HG02623 (cell line): ENCODE data around the gene TECPR2.
"Not testable (repeated sequence)": the region's sequence is repeated elsewhere in the genome, so short reads cannot be mapped to it uniquely, and the experiment has no call there.

Experiments used
- ATAC-seq: cut with Tn5 transposase; IDR thresholded peaks from one replicate; pipeline ENCODE4 v1.9.1; 2021; ENCODE audit warnings: moderate library complexity; ENCODE audit not compliant: unreplicated experiment

Gene TECPR2

DNA sequence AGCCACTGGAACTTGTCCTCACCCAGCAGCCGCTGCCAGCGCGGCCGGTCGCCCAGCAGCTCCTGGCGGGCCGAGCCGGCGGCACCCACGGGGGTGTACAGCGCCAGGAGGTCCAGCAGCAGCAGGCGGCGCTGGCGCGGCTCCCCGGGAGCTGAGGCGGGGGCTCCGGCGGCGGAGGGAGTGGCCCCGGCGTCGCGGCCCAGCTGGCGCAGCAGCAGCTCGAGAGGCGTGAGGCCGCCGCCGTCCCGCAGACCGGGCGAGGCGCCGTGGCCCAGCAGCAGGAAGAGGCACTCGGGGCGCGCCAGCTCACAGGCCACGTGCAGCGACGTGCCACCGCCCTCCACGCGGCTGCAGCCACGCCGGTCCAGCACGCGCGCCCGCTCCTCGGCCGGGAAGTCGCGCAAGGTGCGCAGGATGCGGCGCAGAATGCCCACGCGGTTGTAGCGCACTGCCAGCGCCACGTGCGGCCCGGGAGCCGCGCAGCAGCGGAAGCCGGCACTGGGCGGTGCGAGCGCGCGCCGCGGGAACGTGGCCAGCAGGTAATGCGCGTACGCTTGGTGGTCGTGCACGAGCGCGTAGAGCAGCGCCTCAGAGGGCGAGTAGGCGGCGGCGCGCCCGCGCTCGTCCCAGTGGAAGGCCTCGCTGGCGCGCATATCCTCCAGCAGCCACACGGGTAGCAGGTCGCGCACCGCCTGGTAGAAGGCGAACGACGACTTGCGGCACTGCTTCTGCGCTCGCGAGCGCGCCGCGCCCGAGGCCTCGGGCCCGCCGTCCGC lies 144.5 kb downstream of the TECPR2 start:
- ATAC-seq = no peak

DNA sequence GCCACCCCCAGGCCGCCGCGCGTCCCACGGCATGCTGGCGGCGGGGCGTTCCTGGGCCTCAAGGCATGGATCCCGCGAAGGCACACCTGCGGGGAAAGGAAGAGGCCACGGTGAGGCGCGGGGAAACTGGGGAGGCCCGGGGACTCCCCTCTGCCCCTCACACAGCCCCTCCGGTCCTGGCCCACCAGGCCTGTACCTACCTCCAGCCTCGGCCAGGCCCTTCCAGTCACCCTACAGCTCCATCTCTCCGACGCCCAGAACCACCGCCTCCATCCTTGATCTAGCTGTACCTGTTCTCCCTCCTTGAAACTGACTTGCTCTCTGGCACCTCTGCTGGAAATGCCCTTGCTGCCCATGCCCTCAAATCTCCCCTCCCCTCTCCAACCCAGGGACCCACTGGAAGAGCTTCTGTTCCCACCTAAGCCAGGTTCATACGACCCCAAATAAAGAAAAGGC lies 145.1 kb downstream of the TECPR2 start:
- no peak for ATAC-seq

DNA sequence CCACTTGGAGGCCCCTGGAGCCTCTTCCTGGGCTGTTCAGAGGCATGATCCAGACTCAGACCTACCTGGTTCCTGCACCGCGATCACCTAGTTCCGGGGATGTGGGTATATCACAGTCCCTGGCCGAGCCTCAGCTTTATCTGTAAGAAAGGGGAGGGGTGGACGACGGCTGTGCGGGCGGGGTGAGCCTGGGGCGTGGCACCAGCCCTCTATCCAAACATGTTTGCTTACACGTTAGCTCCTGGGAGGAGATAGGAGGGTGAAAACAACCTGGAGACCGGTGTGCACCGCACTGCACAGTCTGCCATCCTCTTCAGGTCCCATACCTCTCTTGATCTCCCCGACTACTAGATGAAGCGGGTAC lies 145.7 kb downstream of the TECPR2 start:
- ATAC-seq = no peak

DNA sequence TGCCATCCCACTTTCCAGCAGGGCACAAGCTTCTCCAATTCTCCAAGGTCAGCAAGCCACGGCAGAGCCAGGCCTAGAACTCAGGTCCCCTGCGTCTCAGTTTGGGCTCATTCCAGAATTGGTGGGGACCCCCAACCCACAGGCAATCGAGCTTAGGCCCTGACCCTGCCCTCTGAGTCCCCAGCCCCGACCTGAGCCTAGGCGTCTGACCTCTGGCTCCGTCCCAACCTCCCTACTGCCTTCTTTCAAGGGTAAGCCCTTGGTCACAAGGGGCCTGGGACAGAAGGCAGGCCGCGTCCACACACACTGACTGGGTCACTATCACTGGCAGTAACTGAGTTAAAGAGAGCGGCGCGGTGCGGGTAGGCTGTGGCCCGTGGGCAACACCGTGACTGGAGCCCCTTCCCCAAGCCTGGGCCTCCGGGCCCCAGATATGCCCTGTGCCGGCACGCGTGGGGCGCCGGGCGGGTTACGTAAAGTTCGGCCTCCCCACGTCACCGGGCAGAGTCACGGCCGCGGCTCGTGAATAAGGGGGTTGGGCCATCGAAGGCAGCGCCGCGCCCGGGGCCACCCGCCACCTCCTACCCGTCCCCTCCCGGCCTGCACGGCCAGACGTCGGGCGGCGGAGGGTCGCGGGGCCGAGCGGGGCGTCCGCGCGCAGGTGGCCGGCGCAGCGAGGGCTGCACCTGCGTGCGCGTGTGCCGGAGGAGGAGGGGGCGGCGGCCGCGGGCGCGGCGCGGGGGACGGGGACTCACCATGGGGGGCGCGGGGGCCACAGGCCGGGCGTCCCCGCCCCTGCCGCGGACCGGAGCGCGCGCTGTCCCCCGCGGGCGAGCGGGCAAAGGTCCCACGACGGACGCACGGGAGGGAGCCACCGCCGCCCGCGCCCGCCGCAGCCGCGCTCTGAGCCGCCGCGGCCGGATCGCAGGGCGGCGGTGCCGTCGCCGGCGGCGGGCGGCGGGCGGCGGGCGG lies 146.3 kb downstream of the TECPR2 start:
- peak; percentile 3 for ATAC-seq

DNA sequence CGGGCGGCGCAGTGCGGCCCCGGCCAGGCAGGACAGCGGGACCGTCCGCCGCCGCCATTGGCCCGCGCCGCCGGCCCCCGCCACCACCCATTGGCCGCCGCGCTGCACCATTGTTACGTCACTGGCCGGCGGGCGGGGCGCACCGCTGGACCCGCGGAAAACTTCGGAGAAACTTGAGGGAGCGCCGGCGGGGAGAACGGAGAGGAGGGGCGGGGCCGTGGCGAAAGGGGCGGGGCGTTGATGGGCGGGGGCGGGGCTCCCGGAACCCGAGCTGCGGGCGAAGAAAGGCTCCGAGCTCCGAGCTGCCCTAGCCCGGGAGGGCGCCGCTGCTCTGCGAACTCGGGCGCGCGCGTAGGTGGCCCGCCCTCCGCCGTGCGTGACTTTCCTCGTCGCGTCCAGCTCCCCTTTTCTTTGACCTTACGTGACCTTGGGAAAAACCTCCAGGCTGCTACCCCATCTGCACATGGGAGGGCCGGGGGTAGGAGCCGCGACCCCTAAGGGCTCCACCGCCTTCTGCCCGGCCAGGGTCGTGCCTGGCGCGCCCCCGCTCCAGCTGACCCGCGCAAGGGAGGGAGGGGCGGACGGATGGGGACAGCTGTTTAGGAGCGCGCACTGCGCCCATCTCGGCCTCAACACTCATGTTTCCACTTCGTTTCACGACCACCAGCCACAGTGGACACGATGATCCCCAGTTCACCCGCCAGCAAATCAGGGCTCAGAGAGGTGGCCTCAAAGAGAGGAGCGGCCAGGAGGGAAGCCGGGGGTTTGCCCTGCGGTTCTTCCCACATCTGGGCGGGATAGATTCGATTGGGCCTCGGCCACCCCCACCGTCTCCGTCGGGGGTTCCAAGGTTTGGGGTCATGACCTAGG lies 147.2 kb downstream of the TECPR2 start, which contains the start of gene ANKRD9:
ANKRD9 (minus strand) TSS at position 31 of the 870 bp plus-strand sequence. CDS start 1,887 bp downstream, outside the sequence.
- ATAC-seq = peak; percentile 76

DNA sequence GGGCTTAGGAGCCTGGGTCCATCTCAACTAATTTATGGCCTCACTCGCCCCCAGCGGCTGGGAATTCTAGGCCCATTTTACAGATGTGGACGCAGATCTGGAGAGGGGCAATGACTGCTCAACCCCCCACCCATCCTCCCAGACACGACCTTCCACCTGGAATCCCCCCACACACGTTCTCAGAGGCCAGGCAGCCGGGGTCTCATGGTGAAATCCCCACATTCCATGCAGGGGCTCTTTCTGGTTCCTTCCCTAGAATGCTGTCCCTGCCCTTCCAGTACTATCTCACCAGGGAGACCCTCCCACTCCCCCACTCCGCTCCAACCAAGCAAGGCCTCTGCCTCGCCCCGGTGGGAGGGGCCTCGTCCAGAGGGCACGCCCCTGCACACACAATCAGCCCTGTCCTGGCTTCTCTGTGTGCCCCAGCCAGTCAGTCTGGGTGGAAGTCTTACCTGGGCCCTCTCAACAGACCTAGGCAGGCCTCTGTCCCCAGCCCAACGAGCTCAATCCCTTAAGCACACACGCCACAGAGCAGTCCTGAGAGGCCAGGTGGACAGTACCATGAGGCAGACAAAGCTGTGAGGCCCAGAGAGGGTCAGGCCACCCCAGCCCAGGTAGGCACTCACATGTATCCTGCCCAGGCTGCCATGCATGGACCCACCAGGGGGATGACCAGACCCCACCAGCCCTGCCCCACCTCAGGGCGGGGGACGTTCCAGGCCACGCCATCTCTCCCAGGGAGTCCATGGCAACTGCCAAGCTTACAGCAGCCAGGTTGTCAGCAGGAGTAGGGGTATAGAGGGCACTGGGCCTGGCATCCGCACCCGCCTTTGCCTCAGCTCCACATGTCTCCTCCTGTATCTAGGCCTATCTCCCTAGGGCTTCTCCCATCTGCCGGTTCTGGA lies 148.1 kb downstream of the TECPR2 start:
- ATAC-seq = no peak

DNA sequence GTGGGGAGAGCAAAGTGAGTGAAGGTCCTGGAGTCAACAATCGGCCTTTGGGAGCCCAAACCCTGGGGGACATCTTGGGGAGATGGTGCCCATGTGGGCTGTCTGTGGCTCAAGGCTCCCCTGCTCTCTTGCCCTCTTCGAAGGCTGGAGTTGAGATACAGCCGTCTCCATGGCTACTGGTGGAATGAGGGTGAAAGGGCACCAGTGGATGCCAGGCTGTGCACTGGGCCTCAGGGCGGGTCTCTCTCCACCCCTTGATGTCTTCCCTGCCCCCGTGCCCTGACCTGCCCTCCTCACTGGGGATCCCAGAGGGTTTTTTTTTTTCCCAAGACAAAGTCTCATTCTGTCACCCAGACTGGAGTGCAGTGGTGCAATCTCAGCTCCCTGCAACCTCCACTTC lies 148.8 kb downstream of the TECPR2 start:
- no peak for ATAC-seq

DNA sequence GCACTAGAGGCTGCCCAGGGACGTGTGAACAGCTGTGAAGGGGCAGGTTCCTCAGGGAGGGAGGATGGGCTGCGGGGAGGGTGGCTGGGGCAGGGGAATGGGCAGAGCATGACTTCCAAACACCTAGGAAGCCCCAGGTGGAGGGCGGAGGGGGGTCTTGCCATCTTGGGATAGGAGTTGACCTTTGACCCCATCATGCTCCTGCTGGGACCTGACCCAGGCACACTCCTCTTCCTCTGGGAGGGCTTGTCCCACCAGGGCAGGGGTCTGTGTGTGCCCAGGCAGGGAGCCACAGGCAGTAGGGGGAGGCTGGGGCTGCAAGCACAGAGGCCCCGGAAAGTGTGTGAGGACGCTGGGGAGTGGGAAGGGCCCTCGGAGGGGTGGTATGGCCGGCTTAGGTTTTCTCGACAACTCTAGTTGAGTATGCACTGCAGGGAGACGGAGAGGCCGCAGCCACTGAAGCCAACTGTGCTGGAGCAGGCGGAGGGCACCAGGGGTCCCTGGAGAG lies 150.1 kb downstream of the TECPR2 start:
- ATAC-seq = no peak

DNA sequence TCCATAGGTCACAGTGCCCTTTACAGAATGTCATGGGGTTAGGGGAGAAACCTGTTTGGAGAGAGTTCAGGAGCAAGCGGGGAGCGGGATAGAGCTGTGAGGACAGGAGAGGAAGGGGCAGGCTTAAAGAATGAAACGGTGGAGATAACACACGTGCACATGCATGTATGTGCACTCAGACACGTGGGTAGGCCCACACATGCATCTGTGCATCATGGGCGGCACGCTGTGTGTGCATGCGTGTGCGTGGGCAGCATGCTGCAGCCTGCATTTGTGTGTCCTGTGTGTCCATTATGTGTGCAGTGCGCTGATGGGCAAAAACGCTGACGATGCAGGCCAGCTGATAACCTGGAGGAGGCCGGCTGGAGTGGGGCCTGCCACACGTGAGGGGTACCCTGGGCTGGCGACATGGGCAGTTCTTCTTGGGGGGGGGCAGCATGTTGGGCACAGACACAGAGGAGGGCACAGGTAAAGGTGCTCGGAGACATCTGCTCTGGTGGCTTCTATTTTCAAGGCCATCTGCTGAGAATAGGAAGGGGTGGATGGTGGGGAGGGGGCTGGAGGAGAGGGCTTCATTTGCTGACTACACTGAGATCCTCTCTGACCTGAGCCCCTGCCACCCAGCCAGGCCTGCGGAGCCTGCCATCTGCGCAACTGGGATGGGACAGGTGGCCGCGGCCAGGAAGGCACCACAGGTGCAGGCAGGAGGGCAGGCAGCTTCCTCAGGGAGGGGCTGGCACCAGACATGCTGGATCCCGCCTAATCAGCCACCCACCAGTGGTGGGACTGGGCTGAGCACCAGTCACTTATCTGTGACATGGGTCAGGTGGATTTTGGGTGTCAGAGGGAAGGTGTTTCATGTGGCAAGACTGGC lies 151.4 kb downstream of the TECPR2 start:
- no peak for ATAC-seq

DNA sequence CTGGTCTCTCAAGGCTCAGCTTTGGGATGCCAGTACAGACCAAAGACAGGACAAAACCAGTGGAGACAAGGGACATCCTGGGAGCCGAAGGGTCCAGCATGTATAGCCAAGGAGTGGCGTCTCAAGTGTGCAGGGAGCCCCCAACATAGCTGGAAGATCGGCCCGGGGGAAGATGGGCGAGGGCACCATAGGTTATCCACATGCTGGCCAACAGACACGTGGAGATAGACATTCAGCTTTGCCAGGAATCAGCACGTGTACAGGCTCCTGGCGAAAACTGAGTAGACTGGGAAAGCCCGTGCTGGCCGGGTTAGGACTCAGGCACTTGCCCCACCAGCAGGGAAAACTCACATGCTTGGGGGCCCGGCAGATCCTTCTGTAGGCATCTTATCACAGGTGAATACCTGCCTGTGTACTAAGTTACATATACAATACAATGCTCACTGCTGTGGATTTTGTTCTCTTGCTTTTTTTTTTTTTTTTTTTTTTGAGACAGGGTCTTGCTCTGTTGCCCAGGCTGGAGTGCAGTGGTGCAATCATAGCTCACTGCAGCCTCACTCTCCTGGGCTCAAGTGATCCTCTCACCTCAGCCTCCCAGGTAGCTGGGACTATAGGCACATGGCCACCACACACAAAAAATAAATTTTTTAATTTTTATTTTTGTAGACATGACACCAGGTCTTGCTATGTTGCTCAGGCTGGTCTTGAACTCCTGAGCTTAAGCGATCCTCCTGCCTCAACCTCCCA lies 152.4 kb downstream of the TECPR2 start:
- ATAC-seq = no peak

DNA sequence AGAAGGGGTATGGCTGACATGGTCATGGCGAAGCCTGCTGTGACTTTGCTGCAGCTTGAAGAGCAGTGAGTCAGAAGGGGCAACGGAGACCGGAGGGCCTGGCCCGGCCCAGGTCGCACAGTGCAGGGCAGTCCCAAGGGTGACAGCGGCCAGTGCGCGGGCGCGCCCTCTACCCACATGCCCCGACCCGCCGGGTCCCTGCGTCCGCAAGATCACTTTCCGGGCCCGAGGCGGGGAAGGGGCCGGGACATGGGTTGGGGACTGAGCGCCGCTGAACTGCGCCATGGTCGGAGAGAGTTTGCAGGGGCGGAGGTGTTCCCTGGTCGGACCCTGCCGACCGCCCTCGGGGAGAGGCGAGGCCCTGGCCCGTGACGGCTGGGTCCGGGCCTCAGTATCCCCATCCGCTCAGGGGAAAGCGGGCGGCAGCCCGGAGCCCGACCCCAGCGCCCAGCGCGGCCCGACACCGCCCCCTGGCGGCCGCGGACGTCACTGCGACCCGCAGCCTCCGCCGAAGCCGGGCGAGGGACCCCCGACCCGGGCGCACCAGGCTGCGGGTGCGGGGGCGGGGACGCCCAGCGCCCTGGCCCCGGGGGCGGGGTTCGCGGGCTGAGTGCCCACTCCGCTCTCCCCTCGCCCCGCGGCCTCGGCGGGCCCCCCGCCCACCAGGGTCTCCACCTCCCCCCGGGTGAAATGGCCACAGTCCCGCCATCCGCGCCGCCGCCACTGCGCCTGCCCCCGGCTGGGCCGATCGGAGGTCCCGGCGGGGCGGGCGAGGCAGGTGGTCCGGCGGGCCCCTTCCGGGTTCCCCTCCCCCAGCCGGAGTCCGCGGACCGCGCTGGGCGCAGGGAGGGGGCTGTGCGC lies 154.0 kb downstream of the TECPR2 start:
- ATAC-seq = peak; percentile 67

DNA sequence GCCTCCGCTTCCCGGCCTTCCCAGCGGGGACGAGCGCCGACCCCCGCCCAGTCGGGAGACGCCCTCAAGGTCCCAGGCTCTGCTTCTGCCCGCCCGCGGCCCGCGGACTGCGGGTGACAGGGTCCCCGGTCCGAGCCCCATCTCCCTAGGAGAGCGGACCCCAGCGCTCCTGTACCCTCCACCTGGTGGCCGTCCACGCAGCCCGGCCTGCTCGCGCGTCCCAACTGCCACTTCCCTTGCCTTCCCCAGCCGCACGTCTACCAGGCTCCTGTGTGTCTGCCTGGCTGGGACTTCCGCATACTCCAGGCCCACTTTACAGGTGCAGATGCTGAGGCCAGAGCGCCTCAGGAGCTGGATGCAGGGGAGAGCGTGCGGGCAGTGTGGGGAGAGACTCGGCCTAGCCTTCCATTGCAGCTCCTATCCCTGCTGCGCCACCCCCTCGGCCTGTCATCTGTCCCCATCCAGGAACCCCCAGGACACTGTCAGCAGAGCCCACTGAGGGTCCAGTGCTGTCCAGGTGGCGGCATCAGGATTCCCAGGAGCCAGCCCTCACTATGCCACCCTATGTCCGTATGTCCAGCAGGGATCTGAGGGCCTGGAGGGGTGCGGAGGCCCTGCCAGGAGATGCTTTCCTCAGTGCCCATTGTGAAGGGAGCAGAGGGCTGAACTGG lies 154.8 kb downstream of the TECPR2 start:
- no peak for ATAC-seq

DNA sequence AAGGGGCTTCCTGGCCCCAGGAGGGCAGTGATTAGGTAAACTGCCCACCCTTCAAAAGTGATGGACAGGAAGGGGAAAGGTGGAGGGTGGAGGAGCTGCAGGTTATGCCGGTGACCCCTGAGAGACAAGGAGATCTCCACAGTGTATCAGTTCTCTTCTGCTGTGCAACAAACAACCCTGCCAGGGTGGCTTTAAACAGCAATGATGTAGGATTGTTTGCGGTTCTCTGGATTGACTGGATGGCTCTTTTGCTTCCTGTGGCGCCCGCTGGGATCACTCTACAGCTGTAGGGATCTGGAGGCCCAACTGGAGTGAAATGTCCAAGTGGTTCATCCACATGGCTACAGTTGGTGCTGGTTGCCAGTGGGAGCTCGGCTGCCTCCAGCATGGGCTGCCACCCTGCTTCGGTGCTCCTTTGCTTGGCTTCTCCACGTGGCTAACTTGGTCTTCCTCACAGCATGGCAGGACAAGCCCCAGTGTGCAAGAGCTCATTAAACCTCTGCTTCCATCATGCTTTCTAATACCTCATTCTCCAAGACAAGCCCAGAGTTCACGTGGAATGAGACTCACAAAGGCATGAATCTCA lies 155.4 kb downstream of the TECPR2 start:
- ATAC-seq = no peak

DNA sequence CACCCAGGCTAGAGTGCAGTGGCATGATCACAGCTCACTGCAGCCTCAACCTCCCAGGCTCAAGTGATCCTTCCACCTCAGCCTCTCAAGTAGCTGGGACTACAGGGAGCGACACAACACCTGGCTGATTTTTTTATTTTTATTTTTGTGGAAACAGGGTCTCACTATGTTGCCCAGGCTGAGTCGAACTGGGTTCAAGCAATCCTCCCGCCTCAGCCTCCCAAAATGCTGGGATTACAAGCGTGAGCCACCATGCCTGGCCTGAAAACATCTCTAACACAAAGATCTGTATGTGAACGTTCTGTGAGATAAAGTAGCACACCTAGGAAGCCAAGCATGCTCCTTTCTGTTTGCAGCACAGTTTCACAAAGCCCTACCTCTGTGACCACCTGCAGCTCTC lies 157.0 kb downstream of the TECPR2 start:
- not testable (repeated sequence) for ATAC-seq

DNA sequence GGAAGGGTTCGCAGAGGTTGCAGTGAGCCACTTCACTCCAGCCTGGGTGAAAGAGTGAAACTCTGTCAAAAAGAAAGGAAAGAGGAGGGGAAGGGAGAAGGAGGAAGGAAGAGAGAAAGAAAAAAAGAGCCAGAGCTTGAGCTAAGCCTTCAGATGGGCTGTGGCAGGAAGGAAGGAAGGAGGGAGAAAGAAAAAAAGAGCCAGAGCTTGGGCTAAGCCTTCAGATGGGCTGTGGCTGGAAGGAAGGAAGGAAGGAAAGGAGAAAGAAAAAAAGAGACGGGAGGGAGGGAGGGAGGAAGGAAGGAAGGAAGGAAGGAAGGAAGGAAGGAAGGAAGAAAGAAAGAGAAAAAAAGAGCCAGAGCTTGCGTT lies 160.4 kb downstream of the TECPR2 start:
- no peak for ATAC-seq
